MCF 10A (cell line): ENCODE data around the gene STARD13. TPM values are rescaled to one million over a fixed set of nuclear protein-coding genes. Genes with fewer than 3 reads are reported as not detected.

Experiments used
- BruUV-seq: library from RNA; stranded (reverse); fragments of 400-500 nt; replicated peaks from 2 replicates; lab custom pipeline; 2021; lab: Mats Ljungman, UMichigan
- CTCF ChIA-PET: fragments of 300-600 bp; sonication (Branson Sonifier 250); formaldehyde crosslinking; extraction: SDS; loops from one replicate; lab custom pipeline; 2021; ENCODE audit warnings: antibody characterized with exemption, inconsistent platforms; lab: Yijun Ruan, JAX
- POLR2A ChIA-PET: fragments of 300-600, 350-650 bp; sonication (Branson Sonifier 250); formaldehyde crosslinking; extraction: SDS; loops from one replicate; lab custom pipeline; 2020; ENCODE audit warnings: antibody characterized with exemption, inconsistent platforms; lab: Yijun Ruan, JAX
- DNase-seq: peaks from one replicate; pipeline ENCODE4 v3.0.0-alpha.2; 2018; ENCODE audit not compliant: unreplicated experiment
- H3K27ac Mint-ChIP-seq: one replicate; pipeline ENCODE4 v1.8.0; 2022; ENCODE audit warnings: mild to moderate bottlenecking, low read depth, mixed read lengths; ENCODE audit not compliant: unreplicated experiment
- H3K27me3 Mint-ChIP-seq: one replicate; pipeline ENCODE4 v1.8.0; 2022; ENCODE audit warnings: mixed read lengths; ENCODE audit not compliant: insufficient read depth, unreplicated experiment
- H3K36me3 Mint-ChIP-seq: one replicate; pipeline ENCODE4 v1.8.0; 2022; ENCODE audit warnings: mild to moderate bottlenecking, moderate library complexity, mixed read lengths; ENCODE audit not compliant: insufficient read depth, unreplicated experiment
- H3K4me1 Mint-ChIP-seq: one replicate; pipeline ENCODE4 v1.8.0; 2022; ENCODE audit warnings: mixed read lengths; ENCODE audit not compliant: insufficient read depth, unreplicated experiment
- H3K4me3 Mint-ChIP-seq: one replicate; pipeline ENCODE4 v1.8.0; 2022; ENCODE audit warnings: mild to moderate bottlenecking, moderate library complexity, mixed read lengths; ENCODE audit not compliant: unreplicated experiment
- H3K9me3 Mint-ChIP-seq: one replicate; pipeline ENCODE4 v1.8.0; 2022; ENCODE audit warnings: mixed read lengths; ENCODE audit not compliant: unreplicated experiment
- CTCF ChIP-seq: fragments of 200-600 bp; IDR thresholded peaks from one replicate; pipeline ENCODE4 v1.8.0; 2022; ENCODE audit warnings: antibody characterized with exemption, mild to moderate bottlenecking; ENCODE audit not compliant: unreplicated experiment
- intact Hi-C: fragments of 100-400 bp; cut with micrococcal nuclease; formaldehyde crosslinking; loops from 2 replicates; pipeline ENCODE4 v1.14.1; 2022
- total RNA-seq: library from RNA; stranded (reverse); gene quantifications from 2 replicates; pipeline ENCODE4 v1.2.3, GENCODE V29; 2022

Gene STARD13
- total RNA-seq, 1 experiment from 2014 or later: 31.9 TPM

DNA sequence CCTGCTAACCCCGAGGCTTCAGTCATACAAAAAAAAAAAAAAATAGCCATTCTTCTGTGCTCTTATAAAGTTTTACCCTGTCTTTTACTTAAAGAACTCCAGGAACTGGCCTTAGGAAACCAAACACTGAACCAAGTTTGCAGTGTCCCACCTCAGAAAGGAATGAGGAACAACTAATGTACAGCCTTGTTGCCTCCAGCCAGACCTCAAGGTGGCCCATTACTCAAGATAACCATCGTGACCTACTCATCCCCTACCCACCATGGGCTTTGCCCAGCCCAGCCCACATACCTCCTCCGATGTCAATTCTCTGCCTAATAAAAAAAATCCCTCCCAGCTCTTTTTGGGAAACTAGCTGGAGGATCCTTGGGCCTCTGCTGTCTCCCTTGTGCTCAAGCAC, 133.2 kb downstream of the STARD13 start:
- H3K4me3 Mint-ChIP-seq: no peak overlapping the region
- H3K27ac Mint-ChIP-seq: peak overlapping the region; percentile 28
- peaks cover 16% of the 10 kb centered on the region for H3K4me1 Mint-ChIP-seq
- BruUV-seq: no TSS peak
- peaks cover 28% of the 10 kb centered on the region for H3K36me3 Mint-ChIP-seq
- no peak for DNase-seq
- POLR2A ChIA-PET: interaction anchor here (1.1 kb wide), 1 partner anchor 14 kb away, joined by 3 read pairs; no protein-coding TSS in a partner anchor
- no peaks in the 10 kb centered on the region for H3K9me3 Mint-ChIP-seq
- CTCF ChIA-PET: no interaction called here
- TF ChIP-seq CTCF: no peak
- no peaks in the 10 kb centered on the region for H3K27me3 Mint-ChIP-seq
- intact Hi-C loops: no loop called here

GRCh38 chr13:33150662-33151061, 134.9 kb downstream of the STARD13 start:
- TF ChIP-seq CTCF: no peak
- POLR2A ChIA-PET: interaction anchor here (0.5 kb wide), 1 partner anchor 832 kb away, joined by 3 read pairs; no protein-coding TSS in a partner anchor
- no TSS peak for BruUV-seq
- Mint-ChIP-seq H3K4me1 (peaks cover 16% of the 10 kb centered on the region), H3K4me3 (no peak overlapping the region), H3K27ac (peak overlapping the region; percentile 18), H3K9me3 (no peaks in the 10 kb centered on the region), H3K27me3 (no peaks in the 10 kb centered on the region), H3K36me3 (peaks cover 22% of the 10 kb centered on the region)
- CTCF ChIA-PET: no interaction called here
- DNase-seq: no peak
- intact Hi-C loops: no loop called here

- peaks cover 16% of the 10 kb centered on the region for H3K4me1 Mint-ChIP-seq
These were observed 135.4 kb downstream of the STARD13 start for GRCh38 chr13:33150126-33150525.

DNA sequence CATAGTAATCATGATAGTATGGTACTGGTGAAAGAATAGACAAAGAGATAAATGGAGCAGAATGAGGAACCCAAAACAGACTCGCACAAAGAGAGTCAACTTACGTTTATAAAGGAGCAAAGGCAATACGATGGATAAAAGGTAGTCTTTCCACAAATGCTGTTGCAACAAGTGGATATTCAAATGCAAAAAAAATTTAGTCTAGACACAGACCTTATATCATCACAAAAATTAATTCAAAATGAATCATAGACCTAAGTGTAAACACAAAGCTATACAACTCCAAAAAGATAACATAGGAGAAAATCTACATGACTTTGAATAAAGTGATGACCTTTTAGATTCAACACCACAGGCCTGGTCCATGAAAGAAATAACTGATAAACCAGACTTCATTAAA, 137.7 kb downstream of the STARD13 start:
- H3K27me3 Mint-ChIP-seq: no peaks in the 10 kb centered on the region
- H3K4me3 Mint-ChIP-seq: no peak overlapping the region
- intact Hi-C loops: no loop called here
- DNase-seq: no peak
- no peak for TF ChIP-seq CTCF
- H3K36me3 Mint-ChIP-seq: peaks cover 29% of the 10 kb centered on the region
- ChIA-PET CTCF (interaction anchor here (0.6 to 0.9 kb wide), 3 partner anchors 10 to 1956 kb away, joined by 3 to 5 read pairs (median 3); no protein-coding TSS in a partner anchor), POLR2A (no interaction called here)
- BruUV-seq: no TSS peak
- H3K9me3 Mint-ChIP-seq: no peaks in the 10 kb centered on the region
- H3K27ac Mint-ChIP-seq: no peak overlapping the region
- peaks cover 12% of the 10 kb centered on the region for H3K4me1 Mint-ChIP-seq

More at GRCh38 chr13:33150126-33150525, 135.4 kb downstream of the STARD13 start:
- intact Hi-C loops: no loop called here
- H3K4me3 Mint-ChIP-seq: no peak overlapping the region
- no TSS peak for BruUV-seq
- DNase-seq: peak; percentile 25
- H3K36me3 Mint-ChIP-seq: peaks cover 17% of the 10 kb centered on the region
- CTCF ChIA-PET: no interaction called here
- no peaks in the 10 kb centered on the region for H3K27me3 Mint-ChIP-seq
- H3K9me3 Mint-ChIP-seq: no peaks in the 10 kb centered on the region
- POLR2A ChIA-PET: no interaction called here
- no peak for TF ChIP-seq CTCF
- peak overlapping the region; percentile 18 for H3K27ac Mint-ChIP-seq
